Lower leg skin (tissue), 3 donors: ENCODE measurements around the gene PHF1.

Experiments
- CTCF ChIP-seq, 3 donors: fragments of 450-650 bp; IDR thresholded peaks; one replicate each; pipeline ENCODE4 v1.5.1; 2016; ENCODE audit warnings: antibody characterized with exemption in 3 of 3, mild to moderate bottlenecking in 3 of 3, moderate library complexity in 2 of 3
- POLR2A ChIP-seq, 2 donors: fragments of 450-650 bp; IDR thresholded peaks; one replicate each; pipeline ENCODE4 v1.6.1; 2016 to 2017; ENCODE audit warnings: antibody characterized with exemption in 2 of 2, mild to moderate bottlenecking in 1 of 2, moderate library complexity in 1 of 2

DNA sequence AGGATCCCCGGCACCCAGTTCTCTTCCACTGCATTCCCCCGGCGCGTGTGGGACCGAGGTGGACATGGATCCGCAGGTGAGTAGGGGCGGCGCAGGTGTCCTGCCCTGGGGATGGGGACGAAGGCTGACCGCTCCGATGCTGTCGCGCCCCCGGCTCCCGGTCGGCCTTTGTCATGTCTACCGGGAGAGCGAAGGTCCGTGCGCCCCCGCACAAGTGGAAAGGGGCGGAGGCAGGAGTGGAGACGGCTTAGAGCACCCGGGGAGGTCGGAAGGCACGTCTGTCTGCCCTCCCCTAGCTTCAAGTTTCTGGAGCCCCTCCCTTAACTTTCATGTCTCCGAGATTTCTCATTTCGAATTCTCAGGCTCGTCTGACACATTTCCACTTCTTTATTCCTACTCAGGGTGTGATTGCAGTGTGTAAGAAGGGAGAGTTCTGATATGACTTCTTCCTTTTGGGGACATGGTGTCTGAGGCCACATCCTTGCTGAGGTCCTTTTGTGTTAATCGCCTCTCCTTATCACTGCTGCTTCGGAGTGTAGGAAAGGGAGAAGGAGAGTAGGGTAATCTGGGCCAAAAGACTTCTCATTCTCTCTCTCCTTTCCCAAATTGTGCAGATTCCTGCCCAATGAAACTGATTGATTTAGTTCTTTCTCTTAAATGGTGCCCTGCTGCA is 18.8 kb upstream of the PHF1 start:
- TF ChIP-seq CTCF (IDR thresholded peaks at IDR 0.05) (no peak), POLR2A (IDR thresholded peaks at IDR 0.05) (no peak)
